DMS 273 (cell line): Measurements from ENCODE around the gene PTHLH.

Experiments
- DNase-seq: peaks from one replicate; lab custom pipeline; 2025; ENCODE audit not compliant: unreplicated experiment; lab: John Stamatoyannopoulos, UW

The PTHLH gene

GRCh38 chr12:27975222-27976136, 2.9 kb upstream of the PTHLH start:
- DNase-seq = no peak

- no peak for DNase-seq
Observed at GRCh38 chr12:27974735-27975221, 2.2 kb upstream of the PTHLH start.

GRCh38 chr12:27973487-27973890, 956 bp upstream of the PTHLH start:
- peak; percentile 16 for DNase-seq

DNA sequence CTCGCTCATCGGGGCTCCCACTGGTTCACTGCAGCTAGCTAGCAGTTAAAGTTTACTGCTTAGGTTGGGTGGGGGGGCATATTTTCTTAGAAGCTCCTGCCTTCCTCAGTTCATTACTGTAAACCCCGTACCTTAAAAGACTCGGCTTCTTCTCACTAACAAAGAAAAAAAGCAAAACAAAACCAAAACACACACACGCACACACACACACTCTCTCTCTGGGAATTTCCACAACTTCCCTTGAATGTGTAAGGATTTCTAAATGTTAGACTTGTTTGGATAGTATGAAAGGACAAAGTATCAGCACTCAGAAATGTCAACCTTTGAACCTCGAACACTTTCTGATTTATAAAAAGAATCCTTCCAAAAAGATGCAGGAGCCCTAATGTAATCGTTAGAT, 927 bp downstream of the PTHLH start:
- DNase-seq = peak; percentile 5

GRCh38 chr12:27971121-27971489, 1.4 kb downstream of the PTHLH start:
- peak; percentile 19 for DNase-seq

GRCh38 chr12:27970401-27971120, 2.0 kb downstream of the PTHLH start:
- peak; percentile 73 for DNase-seq

- DNase-seq = peak; percentile 92
Observed at GRCh38 chr12:27969624-27970400, 2.7 kb downstream of the PTHLH start.

GRCh38 chr12:27968972-27969623, 3.4 kb downstream of the PTHLH start:
- peak; percentile 68 for DNase-seq

- peak; percentile 33 for DNase-seq
Observed at GRCh38 chr12:27967551-27968054, 4.9 kb downstream of the PTHLH start.

DNA sequence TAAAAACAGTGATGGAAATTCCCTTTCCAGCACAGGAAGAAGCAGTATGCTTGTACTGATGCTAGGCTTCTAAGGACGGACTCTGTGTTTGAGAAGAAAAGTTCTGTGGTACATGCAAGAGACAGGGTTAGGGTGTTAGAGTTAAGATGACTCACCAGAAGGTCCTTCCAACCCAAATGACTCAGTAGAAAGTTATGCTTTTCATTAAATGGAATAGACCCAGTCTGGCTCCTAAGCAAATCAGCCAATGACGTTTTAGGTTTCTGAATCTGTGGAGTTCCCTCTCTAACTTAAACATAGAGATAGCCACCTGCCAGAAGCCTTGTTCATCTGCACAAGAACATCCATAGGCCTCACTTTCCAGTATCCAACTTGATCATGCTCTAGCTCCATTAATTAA, 5.7 kb downstream of the PTHLH start:
- peak; percentile 58 for DNase-seq

DNA sequence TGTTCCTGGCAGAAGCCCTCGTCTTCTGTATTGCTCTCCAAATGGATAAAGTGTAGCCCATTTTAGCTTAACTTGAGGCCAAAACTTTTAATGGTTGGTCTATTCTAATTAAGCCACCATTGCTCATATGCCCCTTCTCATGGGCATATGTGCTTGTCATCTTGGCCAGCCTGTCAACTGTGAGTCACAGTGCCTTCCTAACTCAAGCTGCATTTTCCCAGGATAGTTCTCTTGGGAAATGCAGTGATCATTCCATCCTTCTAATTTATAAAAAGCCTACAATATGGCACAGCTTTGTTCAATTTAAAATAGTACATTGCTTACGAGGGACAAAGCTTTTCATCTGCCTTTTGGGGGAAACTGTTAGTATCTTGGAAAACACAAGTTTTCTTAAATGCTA, 6.6 kb downstream of the PTHLH start:
- DNase-seq = peak; percentile 32

GRCh38 chr12:27965411-27965810, 7.1 kb downstream of the PTHLH start:
- no peak for DNase-seq

- DNase-seq = no peak
Observed at GRCh38 chr12:27964123-27964522, 8.4 kb downstream of the PTHLH start.

- DNase-seq = peak; percentile 4
Observed at GRCh38 chr12:27960821-27961220, 11.7 kb downstream of the PTHLH start.

DNA sequence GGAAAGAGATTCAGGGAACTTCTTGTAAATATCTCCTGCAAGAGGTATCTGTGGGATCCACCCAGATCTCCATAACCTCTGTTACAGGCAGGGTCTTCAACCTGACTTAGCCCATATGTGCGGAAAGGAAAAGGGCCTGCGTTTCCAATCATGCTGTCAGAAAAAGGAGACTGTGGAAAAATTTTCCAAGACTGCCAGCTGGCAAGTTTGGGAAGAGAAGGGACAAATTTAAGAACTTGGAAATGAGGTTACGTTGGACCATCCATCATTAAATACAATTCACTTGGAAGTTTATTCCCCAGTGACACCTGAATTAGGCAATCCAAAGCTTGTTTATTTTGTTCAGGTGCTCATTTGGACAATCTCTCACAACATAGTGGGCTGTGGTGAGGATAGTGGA, 13.9 kb downstream of the PTHLH start:
- no peak for DNase-seq

GRCh38 chr12:27957366-27957765, 15.2 kb downstream of the PTHLH start:
- no peak for DNase-seq

GRCh38 chr12:27953817-27954216, 18.7 kb downstream of the PTHLH start:
- no peak for DNase-seq

- no peak for DNase-seq
Observed at GRCh38 chr12:27953348-27953747, 19.2 kb downstream of the PTHLH start.

GRCh38 chr12:27952510-27952909, 20.0 kb downstream of the PTHLH start:
- no peak for DNase-seq

GRCh38 chr12:27951898-27952297, 20.6 kb downstream of the PTHLH start:
- DNase-seq = no peak

GRCh38 chr12:27946421-27946820, 26.1 kb downstream of the PTHLH start:
- no peak for DNase-seq
